PC-9 (cell line): ENCODE measurements around the gene ACSL1.

Experiments used
- EZH2 ChIP-seq: fragments of 200-600 bp; sonication (generic); IDR thresholded peaks from 2 replicates; pipeline ENCODE4 v1.8.0; 2017; ENCODE audit warnings: antibody characterized with exemption, low read depth
- TF ChIP-seq, protein P1 (sequence below): fragments of 200-600 bp; sonication (generic); conservative IDR thresholded peaks from 2 replicates; pipeline ENCODE4 v1.6.1; 2017; ENCODE audit warnings: mixed run types, antibody characterized with exemption, mild to moderate bottlenecking, moderate library complexity

DNA sequence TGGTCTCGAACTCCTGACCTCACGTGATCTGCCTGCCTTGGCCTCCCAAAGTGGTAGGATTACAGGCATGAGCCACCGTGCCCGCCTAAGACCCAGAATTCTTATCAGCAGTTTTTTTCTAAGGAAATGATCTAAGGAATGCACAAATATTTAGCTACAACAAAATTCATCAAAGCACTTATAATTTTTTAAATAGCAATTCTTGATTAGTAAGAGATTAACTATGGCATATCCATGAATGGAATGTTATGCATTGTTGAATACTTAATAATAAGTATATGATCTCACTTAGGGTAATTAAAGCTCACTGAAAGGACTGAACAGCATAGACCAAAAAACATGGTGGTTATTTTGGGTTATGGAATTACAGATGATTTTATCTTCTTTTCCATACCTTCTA, 110.2 kb downstream of the ACSL1 start:
- TF ChIP-seq, protein P1, sequence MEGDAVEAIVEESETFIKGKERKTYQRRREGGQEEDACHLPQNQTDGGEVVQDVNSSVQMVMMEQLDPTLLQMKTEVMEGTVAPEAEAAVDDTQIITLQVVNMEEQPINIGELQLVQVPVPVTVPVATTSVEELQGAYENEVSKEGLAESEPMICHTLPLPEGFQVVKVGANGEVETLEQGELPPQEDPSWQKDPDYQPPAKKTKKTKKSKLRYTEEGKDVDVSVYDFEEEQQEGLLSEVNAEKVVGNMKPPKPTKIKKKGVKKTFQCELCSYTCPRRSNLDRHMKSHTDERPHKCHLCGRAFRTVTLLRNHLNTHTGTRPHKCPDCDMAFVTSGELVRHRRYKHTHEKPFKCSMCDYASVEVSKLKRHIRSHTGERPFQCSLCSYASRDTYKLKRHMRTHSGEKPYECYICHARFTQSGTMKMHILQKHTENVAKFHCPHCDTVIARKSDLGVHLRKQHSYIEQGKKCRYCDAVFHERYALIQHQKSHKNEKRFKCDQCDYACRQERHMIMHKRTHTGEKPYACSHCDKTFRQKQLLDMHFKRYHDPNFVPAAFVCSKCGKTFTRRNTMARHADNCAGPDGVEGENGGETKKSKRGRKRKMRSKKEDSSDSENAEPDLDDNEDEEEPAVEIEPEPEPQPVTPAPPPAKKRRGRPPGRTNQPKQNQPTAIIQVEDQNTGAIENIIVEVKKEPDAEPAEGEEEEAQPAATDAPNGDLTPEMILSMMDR: no peak
- no peak for TF ChIP-seq EZH2
